Suprapubic skin (tissue), 4 donors: ENCODE measurements around the gene GFER. TPM values are rescaled to one million over a fixed set of nuclear protein-coding genes. Genes with fewer than 3 reads are reported as not detected.
A peak's percentile ranks its signal among the peaks of the same experiment; 100 is the strongest.
"Not testable (repeated sequence)": the region's sequence is repeated elsewhere in the genome, so short reads cannot be mapped to it uniquely, and the experiment has no call there.

Source experiments
- DNase-seq, 2 donors: peaks; one replicate each; pipeline ENCODE4 v3.0.0-alpha.2; 2019; ENCODE audit warnings: low spot score in 2 of 2
- H3K27ac ChIP-seq: fragments of 200-600 bp; sonication (generic); one replicate; pipeline ENCODE4 v1.5.1; 2019
- H3K27me3 ChIP-seq: fragments of 200-600 bp; sonication (generic); one replicate; pipeline ENCODE4 v1.5.1; 2019
- H3K36me3 ChIP-seq: fragments of 200-600 bp; sonication (generic); one replicate; pipeline ENCODE4 v1.5.1; 2019
- H3K4me1 ChIP-seq: fragments of 200-600 bp; sonication (generic); one replicate; pipeline ENCODE4 v1.5.1; 2019
- H3K4me3 ChIP-seq: fragments of 200-600 bp; sonication (generic); one replicate; pipeline ENCODE4 v1.5.1; 2019; ENCODE audit warnings: mild to moderate bottlenecking
- H3K9me3 ChIP-seq: fragments of 200-600 bp; sonication (generic); one replicate; pipeline ENCODE4 v1.5.1; 2019
- EP300 ChIP-seq: sonication (generic); formaldehyde crosslinking; IDR thresholded peaks from one replicate; pipeline ENCODE4 v1.6.1; 2017; ENCODE audit warnings: antibody characterized with exemption
- POLR2A ChIP-seq, 2 donors: fragments of 450-650 bp; IDR thresholded peaks; one replicate each; pipeline ENCODE4 v1.6.1; 2017; ENCODE audit warnings: antibody characterized with exemption in 2 of 2, mild to moderate bottlenecking in 2 of 2, moderate library complexity in 2 of 2
- POLR2AphosphoS5 ChIP-seq, 3 donors: sonication (generic); formaldehyde crosslinking; IDR thresholded peaks; one replicate each; pipeline ENCODE4 v1.6.1; 2017; ENCODE audit warnings: antibody characterized with exemption in 3 of 3
- WGBS: methylation state at CpG from one replicate; pipeline ENCODE4 v1.1.5; 2018; 5-methylcytosine and 5-hydroxymethylcytosine counted together
- total RNA-seq, 4 donors: library from RNA; depleted of rRNA; stranded (reverse); fragments of >200 nt; gene quantifications; one replicate each; pipeline ENCODE4 v1.1.0, GENCODE V29; 2016
- TF ChIP-seq, protein P1 (sequence below), 2 donors: fragments of 200-600 bp in 1 of 2; fragments of 450-650 bp in 1 of 2; sonication (generic) in 1 of 2; IDR thresholded peaks; one replicate each; pipeline ENCODE4 v1.5.1; 2016 to 2019; ENCODE audit warnings: antibody characterized with exemption in 2 of 2, mild to moderate bottlenecking in 1 of 2, moderate library complexity in 1 of 2

The GFER gene
- total RNA-seq, 4 donors from 2014 or later, result 7.0 to 11.2 (median 9.5) TPM

- DNase-seq, result no peak
- peak overlapping the region; percentile 1 for H3K27ac ChIP-seq
- no peak for TF ChIP-seq POLR2A (IDR thresholded peaks at IDR 0.05)
- TF ChIP-seq, protein P1, sequence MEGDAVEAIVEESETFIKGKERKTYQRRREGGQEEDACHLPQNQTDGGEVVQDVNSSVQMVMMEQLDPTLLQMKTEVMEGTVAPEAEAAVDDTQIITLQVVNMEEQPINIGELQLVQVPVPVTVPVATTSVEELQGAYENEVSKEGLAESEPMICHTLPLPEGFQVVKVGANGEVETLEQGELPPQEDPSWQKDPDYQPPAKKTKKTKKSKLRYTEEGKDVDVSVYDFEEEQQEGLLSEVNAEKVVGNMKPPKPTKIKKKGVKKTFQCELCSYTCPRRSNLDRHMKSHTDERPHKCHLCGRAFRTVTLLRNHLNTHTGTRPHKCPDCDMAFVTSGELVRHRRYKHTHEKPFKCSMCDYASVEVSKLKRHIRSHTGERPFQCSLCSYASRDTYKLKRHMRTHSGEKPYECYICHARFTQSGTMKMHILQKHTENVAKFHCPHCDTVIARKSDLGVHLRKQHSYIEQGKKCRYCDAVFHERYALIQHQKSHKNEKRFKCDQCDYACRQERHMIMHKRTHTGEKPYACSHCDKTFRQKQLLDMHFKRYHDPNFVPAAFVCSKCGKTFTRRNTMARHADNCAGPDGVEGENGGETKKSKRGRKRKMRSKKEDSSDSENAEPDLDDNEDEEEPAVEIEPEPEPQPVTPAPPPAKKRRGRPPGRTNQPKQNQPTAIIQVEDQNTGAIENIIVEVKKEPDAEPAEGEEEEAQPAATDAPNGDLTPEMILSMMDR (IDR thresholded peaks at IDR 0.05), result no peak
- no peak for TF ChIP-seq POLR2AphosphoS5 (IDR thresholded peaks at IDR 0.05)
- TF ChIP-seq EP300, result no peak
- H3K4me3 ChIP-seq, result no peak overlapping the region
- peaks cover 56% of the 10 kb centered on the region for H3K4me1 ChIP-seq
- 46% methylated on average over 3 of the region's 11 CpGs for WGBS
- no peaks in the 10 kb centered on the region for H3K36me3 ChIP-seq
- H3K27me3 ChIP-seq, result no peaks in the 10 kb centered on the region
- H3K9me3 ChIP-seq, result no peaks in the 10 kb centered on the region
These were observed 47.1 kb downstream of the GFER start for GRCh38 chr16:2031081-2031577.

DNA sequence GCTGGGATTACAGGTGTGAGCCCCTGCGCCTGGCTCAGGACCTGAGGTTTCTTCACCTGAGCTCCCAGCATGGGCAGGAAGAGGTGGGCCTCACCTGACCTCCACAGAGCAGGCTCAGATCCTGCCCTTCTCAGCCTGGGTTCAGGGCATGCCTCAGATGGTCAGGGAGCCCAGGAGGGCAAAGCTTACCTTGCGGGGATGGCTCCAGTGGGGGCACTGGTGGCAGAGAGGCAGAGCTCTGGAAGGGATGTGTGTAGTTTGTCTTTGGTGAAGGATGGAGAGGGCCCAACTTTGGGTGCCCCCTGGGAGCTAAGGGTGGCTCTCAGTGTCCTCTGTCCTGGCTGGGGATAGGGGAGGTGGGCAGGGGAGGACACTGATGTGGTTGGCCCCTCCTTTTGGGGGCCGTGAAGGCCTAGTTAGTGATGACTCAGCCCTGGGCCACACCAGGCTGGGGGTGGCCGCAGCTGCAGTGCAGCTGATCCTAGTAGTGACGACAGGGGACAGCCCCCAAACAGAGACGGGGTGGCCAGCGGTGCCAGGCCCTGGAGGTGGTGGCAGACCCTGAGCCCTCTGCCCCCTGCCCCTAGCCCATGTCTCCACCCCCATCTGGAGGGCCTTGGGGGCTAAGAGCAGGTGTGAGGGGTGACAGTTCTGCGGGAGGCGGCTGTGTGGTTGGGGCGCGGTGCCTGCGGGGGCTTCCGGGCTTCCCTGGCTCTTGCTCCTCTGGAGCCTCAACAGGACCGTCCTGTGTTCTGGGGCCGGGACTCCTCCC is 48.5 kb downstream of the GFER start:
- TF ChIP-seq POLR2AphosphoS5 (IDR thresholded peaks at IDR 0.05) (no peak), POLR2A (IDR thresholded peaks at IDR 0.05) (no peak), EP300 (no peak)
- TF ChIP-seq, protein P1 (IDR thresholded peaks at IDR 0.05), result no peak
- Histone ChIP-seq H3K27me3 (no peaks in the 10 kb centered on the region), H3K9me3 (no peaks in the 10 kb centered on the region), H3K27ac (peak overlapping the region; percentile 80), H3K36me3 (peaks cover 4% of the 10 kb centered on the region), H3K4me3 (peak overlapping the region; percentile 45), H3K4me1 (peaks cover 58% of the 10 kb centered on the region)
- peak in 1 of 2 donors; percentile 65 for DNase-seq
- 73% methylated on average over 6 of the region's 15 CpGs for WGBS

DNA sequence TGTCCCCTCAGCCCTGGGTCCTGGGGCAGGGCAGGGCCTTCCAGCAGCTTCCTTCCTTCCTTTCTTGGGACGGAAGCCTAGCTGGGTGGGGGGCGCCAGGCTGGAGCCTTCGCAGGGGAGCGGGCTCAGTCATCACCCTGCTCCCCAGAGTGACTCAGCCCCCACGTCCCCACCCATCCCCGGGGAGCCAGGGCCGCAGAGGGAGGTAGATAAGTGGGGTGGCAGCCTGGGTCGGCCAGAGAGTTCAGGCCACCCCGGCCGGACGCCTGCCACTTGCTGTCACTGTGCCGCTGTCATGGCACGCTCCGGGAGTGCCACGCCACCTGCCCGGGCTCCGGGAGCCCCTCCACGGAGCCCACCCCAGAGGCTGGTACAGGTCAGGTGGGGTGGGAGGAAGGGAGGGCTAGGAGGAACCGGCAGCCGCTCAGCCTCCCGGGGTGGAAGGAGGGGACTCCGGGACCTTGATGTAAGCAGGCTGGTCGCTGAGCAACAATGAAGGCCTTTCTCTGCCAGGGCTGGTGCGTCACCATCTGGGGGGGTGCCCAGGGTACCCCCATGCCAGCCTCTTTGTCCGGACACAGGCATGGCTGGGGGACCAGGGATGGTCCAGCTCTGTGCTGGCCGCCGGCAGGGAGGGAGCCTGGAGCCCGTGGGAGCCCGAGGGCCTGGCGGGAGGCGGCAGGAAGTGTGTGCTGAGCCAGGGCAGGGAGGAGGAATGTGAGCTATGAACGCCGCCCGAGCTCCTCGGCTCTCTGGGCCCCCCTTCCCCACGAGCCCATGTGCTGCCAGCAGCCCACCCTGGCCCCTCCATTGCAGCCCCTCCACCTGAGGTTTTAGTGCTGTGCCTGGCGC is 49.3 kb downstream of the GFER start:
- H3K36me3 ChIP-seq, result peaks cover 9% of the 10 kb centered on the region
- no peaks in the 10 kb centered on the region for H3K27me3 ChIP-seq
- no peaks in the 10 kb centered on the region for H3K9me3 ChIP-seq
- TF ChIP-seq POLR2AphosphoS5 (IDR thresholded peaks at IDR 0.05) (no peak), POLR2A (IDR thresholded peaks at IDR 0.05) (no peak), EP300 (no peak)
- TF ChIP-seq, protein P1 (IDR thresholded peaks at IDR 0.05), result no peak
- peak in 1 of 2 donors; percentile 84 for DNase-seq
- 4% methylated on average over 8 of the region's 37 CpGs for WGBS
- H3K4me3 ChIP-seq, result peak overlapping the region; percentile 45
- H3K4me1 ChIP-seq, result peaks cover 59% of the 10 kb centered on the region
- H3K27ac ChIP-seq, result peak overlapping the region; percentile 80

DNA sequence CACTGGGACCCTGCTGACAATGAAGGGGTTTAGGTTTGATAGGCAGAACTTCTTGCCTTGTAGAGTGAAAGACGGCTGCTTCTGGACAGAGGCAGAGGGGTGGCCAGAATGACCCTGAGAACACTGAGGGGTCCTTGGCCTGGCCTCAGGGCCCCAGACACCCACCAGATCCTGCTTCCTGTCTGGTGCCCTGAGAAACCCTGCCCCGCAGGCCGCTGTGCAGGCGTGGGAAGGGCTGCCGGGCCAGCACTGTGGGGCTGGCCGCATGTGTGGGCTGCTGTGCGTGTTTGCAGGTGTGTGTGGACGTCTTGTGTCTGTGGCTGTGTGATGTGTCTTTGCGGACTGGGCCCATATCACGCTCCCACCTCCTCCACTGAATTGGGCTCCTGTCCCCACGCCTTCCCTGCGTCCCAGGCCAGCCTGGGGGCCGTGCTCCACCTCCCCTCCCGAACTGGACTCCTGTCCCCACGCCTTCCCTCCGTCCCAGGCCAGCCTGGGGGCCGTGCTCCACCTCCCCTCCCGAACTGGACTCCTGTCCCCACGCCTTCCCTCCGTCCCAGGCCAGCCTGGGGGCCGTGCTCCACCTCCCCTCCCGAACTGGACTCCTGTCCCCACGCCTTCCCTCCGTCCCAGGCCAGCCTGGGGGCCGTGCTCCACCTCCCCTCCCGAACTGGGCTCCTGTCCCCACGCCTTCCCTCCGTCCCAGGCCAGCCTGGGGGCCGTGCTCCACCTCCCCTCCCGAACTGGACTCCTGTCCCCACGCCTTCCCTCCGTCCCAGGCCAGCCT is 50.1 kb downstream of the GFER start:
- Histone ChIP-seq H3K4me1 (peaks cover 62% of the 10 kb centered on the region), H3K4me3 (peak overlapping the region; percentile 45), H3K27ac (peak overlapping the region; percentile 80)
- DNase-seq, H3K36me3 ChIP-seq, H3K9me3 ChIP-seq, H3K27me3 ChIP-seq: not testable (repeated sequence)
- 43% methylated on average over 15 of the region's 32 CpGs for whole genome bisulfite sequencing

GRCh38 chr16:2034696-2035430 is 50.9 kb downstream of the GFER start:
- no peak for DNase-seq
- H3K27me3 ChIP-seq, result no peaks in the 10 kb centered on the region
- H3K9me3 ChIP-seq, result no peaks in the 10 kb centered on the region
- WGBS, result 100% methylated on average over 1 of the region's 17 CpGs
- peak overlapping the region; percentile 75 for H3K27ac ChIP-seq
- peaks cover 70% of the 10 kb centered on the region for H3K4me1 ChIP-seq
- TF ChIP-seq EP300 (no peak), POLR2A (IDR thresholded peaks at IDR 0.05) (no peak), POLR2AphosphoS5 (IDR thresholded peaks at IDR 0.05) (no peak)
- TF ChIP-seq, protein P1 (IDR thresholded peaks at IDR 0.05), result no peak
- H3K4me3 ChIP-seq, result peak overlapping the region; percentile 35
- peaks cover 9% of the 10 kb centered on the region for H3K36me3 ChIP-seq
